Measurements from ENCODE around the gene DSCAM.
"Not testable (repeated sequence)": the region's sequence is repeated elsewhere in the genome, so short reads cannot be mapped to it uniquely, and the experiment has no call there.

The DSCAM gene

DNA sequence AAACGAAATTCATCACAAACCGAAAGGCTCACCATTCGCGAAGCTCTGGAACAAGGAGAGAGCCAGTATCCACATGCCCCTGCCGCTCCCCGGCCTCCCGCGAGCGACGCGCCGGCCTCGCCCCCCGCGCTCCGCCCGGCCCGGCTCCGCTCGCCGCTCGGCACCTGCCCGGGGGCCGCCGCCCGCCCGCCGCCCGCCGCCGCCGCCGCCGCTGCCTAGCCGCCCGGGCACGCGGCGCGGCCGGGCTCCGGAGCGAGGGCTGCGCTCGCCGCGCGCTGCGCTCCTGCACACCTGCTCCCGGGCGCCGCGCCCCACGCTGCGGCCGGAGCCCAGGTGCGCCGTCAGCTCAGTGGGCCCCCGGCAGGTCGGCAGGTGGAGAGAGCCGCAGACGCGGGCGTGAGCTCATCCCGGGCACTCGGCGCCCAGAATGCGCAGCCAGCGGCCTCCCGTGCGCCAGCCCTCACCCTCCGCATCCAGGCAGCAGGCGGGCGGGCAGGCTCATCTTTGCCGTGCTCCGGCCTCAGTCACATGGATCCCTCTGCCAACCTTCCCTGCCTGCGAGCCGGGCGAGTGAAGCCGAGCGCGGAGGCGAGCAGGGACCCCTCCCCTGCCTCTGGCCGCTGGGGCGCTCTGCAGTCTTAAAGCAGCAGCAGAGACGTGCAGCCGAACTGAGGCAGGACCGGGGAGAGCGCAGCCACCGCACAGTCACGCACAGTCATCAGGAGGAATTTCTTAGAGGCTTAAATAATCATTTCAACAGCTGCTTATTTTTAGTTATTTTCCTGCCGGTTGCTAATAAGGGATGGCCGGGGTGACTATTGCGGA is at the start of gene DSCAM:
Gene DSCAM, minus strand, starts transcription at position 572 of the 825 bp plus-strand sequence. Its CDS starts 497 bp downstream, at position 75.
- no peak for DNase-seq

GRCh38 chr21:40895697-40896096 is 48.7 kb upstream of the DSCAM start:
- in situ Hi-C loops (cut with MboI; ENCODE audit: low pct_unique_long_range_greater_than_20kb, low sequenced_read_pairs); DNase-seq: not testable (repeated sequence)

More for the DNA sequence above, at the start of gene DSCAM:
- in situ Hi-C loops (cut with MboI; ENCODE audit: low pct_unique_long_range_greater_than_20kb, low sequenced_read_pairs) = no loop called here

DNA sequence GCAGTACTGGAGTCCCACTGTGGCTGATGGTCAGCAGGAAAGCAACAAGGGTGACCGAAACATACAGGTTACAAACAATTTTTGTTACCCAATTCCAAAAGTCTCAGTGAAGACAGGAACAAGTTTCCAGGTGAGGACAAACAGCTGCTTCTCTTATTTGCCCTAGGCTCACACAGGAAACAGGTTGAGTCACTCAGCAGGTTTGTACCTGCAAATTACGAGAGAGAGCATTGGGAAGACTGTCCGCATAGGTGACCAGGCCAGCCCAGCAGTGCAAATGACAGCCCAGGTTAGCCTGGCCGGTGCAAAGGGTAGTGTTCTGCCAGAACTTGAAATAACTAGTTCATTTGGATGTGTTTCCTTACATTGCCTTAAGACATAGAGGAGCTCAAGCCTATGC is 40.0 kb upstream of the DSCAM start:
- in situ Hi-C loops (cut with MboI; ENCODE audit: low pct_unique_long_range_greater_than_20kb, low sequenced_read_pairs) = no loop called here

GRCh38 chr21:40886006-40886405 is 39.0 kb upstream of the DSCAM start:
- in situ Hi-C loops (cut with MboI; ENCODE audit: low pct_unique_long_range_greater_than_20kb, low sequenced_read_pairs) = no loop called here
- DNase-seq = no peak

More for the DNA sequence above, 40.0 kb upstream of the DSCAM start:
- DNase-seq = no peak

GRCh38 chr21:40882192-40882915 is 35.4 kb upstream of the DSCAM start:
- in situ Hi-C loops (cut with MboI; ENCODE audit: low pct_unique_long_range_greater_than_20kb, low sequenced_read_pairs) = no loop called here
- no peak for DNase-seq

DNA sequence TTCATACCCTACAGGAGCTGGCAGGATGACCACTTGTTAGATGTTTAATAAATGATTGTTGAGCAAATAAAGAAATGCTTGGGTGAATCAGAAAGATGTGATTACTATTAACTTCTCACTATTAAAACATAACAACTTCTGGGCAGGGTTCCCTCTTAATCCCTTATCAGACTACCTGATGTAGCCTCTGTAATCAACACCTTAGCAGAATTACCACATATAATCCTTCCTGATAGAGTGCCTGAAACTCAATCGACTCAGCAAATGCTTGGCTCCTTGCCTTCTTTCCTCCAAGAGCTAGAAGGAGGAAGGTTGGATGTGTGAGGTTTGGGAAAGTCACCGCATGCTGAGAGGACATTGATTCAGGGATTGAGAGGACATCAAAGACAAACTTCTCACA is 34.8 kb upstream of the DSCAM start:
- no peak for DNase-seq

DNA sequence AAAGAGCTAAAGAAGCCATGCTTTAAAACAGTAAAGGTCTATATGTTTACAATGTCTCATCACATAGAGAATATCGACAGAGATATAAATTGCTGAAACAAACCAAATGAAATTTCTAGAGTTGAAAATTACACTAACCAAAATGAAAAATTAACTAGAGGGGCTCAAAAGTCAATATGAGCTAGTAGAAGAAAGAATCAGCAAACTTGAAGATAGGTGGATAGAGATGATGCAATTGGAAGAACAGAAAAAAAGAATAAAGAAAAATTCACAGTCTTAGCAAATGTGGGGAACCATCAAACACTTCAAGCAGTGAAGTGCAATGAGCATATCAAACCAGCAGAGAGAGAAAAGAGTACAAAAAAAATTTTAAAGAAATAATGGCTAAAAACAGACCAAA is 24.1 kb upstream of the DSCAM start:
- no peak for DNase-seq
- in situ Hi-C loops (cut with MboI; ENCODE audit: low pct_unique_long_range_greater_than_20kb, low sequenced_read_pairs) = no loop called here

More for the DNA sequence above, 34.8 kb upstream of the DSCAM start:
- in situ Hi-C loops (cut with MboI; ENCODE audit: low pct_unique_long_range_greater_than_20kb, low sequenced_read_pairs) = no loop called here

DNA sequence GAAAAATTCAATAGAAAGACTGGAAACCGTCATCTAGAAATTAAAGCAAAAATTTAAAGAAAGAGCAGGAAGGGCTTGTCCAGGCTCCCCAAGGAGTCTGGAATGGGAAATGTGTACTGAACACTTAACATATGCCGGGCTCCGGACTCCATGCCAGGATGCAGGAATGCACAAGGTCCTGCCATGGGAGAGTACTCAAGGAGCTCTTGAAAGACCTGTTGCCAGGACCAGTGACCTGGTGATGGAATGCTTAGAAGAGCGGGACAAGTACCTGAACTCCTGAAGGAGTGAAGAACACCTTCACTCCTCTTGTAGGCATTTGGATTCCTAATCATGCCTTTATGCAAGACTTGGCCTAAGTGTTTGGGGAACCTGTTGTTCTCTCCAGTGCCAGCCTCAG is 16.9 kb upstream of the DSCAM start:
- no peak for DNase-seq
- in situ Hi-C loops (cut with MboI; ENCODE audit: low pct_unique_long_range_greater_than_20kb, low sequenced_read_pairs) = no loop called here

DNA sequence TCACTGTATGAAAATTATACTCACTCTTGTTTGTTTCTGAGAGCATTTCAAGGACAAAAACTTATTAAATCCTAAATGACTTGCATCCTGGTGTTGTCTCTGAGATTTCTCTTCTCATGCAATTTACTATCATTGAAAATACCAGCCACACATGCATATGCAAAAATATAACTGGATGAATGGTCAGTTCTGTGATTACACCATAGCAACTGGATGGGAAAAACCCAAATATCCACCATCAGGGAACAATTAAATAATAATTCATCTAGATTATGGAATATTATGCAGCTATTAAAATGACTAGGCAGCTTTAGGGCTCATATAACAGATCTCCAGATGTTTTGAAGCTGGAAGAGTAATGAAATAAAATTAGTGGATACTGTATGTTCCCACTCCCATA is 11.6 kb upstream of the DSCAM start:
- in situ Hi-C loops (cut with MboI; ENCODE audit: low pct_unique_long_range_greater_than_20kb, low sequenced_read_pairs) = no loop called here
- DNase-seq = no peak

GRCh38 chr21:40853956-40854688 is 7.2 kb upstream of the DSCAM start:
- no peak for DNase-seq
- in situ Hi-C loops (cut with MboI; ENCODE audit: low pct_unique_long_range_greater_than_20kb, low sequenced_read_pairs) = no loop called here

DNA sequence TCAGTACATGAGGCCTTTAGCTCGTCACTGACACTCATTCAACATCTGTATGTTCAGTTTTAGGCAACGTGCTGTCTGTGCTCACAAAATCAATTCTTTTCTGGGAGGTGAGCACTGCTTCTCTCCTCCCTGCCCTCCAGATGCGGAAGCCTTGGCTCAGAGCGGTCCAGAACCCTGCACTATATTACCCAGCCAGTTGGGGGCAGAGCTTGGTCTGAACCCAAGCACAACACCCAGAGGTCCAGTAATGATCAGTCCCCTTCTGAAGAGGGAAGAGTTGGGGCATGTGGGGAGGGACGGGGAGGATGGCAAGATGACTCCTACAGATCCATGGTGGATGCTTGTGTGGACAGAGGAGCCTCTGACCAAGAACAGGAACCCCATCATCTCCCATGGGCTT is 5.6 kb upstream of the DSCAM start:
- in situ Hi-C loops (cut with MboI; ENCODE audit: low pct_unique_long_range_greater_than_20kb, low sequenced_read_pairs) = no loop called here
- no peak for DNase-seq

GRCh38 chr21:40851749-40852148 is 4.8 kb upstream of the DSCAM start:
- in situ Hi-C loops (cut with MboI; ENCODE audit: low pct_unique_long_range_greater_than_20kb, low sequenced_read_pairs) = no loop called here
- DNase-seq = no peak

- no peak for DNase-seq
- in situ Hi-C loops (cut with MboI; ENCODE audit: low pct_unique_long_range_greater_than_20kb, low sequenced_read_pairs) = no loop called here
Observed at GRCh38 chr21:40850071-40850470, 3.1 kb upstream of the DSCAM start.

DNA sequence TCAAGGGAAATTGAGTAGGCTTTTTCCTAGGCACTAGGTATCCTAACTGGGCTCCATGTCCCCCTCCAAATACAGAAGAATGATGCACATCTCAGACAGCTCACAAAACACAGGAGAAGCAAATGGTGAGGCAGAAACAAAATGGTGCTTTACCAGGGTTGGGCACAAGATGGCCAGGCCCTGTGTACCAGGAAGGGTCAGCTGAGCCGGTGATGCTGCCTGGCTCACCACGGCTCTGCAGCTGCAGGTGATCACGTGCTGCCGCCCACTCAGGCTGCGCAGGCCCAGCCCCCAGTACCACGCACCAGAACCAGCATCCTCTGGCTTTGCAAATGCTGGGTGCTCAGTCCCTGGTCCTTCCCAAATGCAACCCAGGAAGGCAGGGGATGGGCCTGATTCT is 993 bp upstream of the DSCAM start:
- DNase-seq = no peak
- in situ Hi-C loops (cut with MboI; ENCODE audit: low pct_unique_long_range_greater_than_20kb, low sequenced_read_pairs) = no loop called here

- in situ Hi-C loops (cut with MboI; ENCODE audit: low pct_unique_long_range_greater_than_20kb, low sequenced_read_pairs) = no loop called here
- no peak for DNase-seq
Observed at GRCh38 chr21:40846103-40846502, 855 bp downstream of the DSCAM start.

- DNase-seq = no peak
- in situ Hi-C loops (cut with MboI; ENCODE audit: low pct_unique_long_range_greater_than_20kb, low sequenced_read_pairs) = no loop called here
Observed at GRCh38 chr21:40845441-40845995, 1.4 kb downstream of the DSCAM start.

DNA sequence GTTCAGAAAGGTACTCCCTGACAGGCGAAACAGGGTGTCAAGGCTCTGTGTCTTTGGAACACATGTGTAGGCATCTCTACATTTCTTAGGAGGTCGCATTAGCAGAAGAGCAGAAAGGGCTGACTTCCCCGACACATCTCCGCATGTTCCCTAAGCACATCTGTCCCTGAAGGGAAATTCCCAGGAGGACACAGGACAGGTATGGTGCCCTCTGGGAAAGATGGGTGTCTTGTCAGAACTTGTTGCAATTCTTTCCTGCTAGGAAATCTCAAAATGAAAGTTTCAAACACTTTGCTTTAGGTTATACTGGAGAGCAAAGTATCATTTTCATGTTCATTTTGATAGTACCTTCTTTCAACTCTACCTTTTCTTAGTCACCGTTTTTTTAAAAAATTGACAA is 2.0 kb downstream of the DSCAM start:
- no peak for DNase-seq
- in situ Hi-C loops (cut with MboI; ENCODE audit: low pct_unique_long_range_greater_than_20kb, low sequenced_read_pairs) = no loop called here

DNA sequence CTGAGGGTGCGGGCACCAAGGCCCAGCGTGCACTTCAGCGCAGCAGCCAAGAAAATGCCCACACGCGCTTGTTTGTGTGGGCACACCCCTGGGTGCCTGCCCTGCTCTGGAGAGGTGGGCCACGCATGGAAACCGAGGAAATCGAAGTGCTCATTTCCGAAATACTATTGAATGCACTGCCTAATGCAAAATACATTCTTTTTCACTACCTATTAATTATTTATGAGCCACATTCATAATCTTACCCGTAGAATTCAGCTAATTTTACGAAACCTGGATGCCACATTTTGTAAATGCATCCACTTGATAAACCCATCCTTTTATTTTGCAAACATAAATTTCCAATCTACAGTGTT is 4.8 kb downstream of the DSCAM start:
- no peak for DNase-seq
- in situ Hi-C loops (cut with MboI; ENCODE audit: low pct_unique_long_range_greater_than_20kb, low sequenced_read_pairs) = no loop called here

GRCh38 chr21:40841524-40842196 is 5.3 kb downstream of the DSCAM start:
- in situ Hi-C loops (cut with MboI; ENCODE audit: low pct_unique_long_range_greater_than_20kb, low sequenced_read_pairs) = no loop called here
- no peak for DNase-seq
